K562 (cell line): ENCODE data around the gene ZSWIM9. TPM values are rescaled to one million over a fixed set of nuclear protein-coding genes. Genes with fewer than 3 reads are reported as not detected.

ENCODE experiments used
- CEBPG ChIP-seq, 3 experiments: fragments of 200-800 bp in 1 of 3; sonication (Bioruptor generic) in 1 of 3; sonication (generic) in 1 of 3; formaldehyde crosslinking in 1 of 3; IDR thresholded peaks in 2 of 3; conservative IDR thresholded peaks in 1 of 3; 2 replicates each; pipeline versions ENCODE4 v1.6.1 to v1.8.0; 2016 to 2022; ENCODE audit warnings: missing compliant biosample characterization in 2 of 3, missing genetic modification characterization in 2 of 3, mild to moderate bottlenecking in 1 of 3, missing genetic modification reagents in 1 of 3
- ETV5 ChIP-seq: sonication (generic); formaldehyde crosslinking; IDR thresholded peaks from 2 replicates; pipeline ENCODE4 v1.4.0; 2020; ENCODE audit warnings: low read depth, mild to moderate bottlenecking, missing genetic modification reagents
- HOMEZ ChIP-seq: fragments of 250-450 bp; sonication (Bioruptor Pico); IDR thresholded peaks from 2 replicates; pipeline ENCODE4 v1.4.0; 2020; ENCODE audit warnings: mild to moderate bottlenecking, moderate library complexity
- KAT2B ChIP-seq: IDR thresholded peaks from one replicate; pipeline ENCODE4 v1.6.1; 2012; ENCODE audit warnings: low read depth, mild to moderate bottlenecking, control low read depth, inconsistent platforms, low read length, moderate library complexity
- MLX ChIP-seq, 2 experiments: fragments of 450-650 bp in 1 of 2; sonication (generic) in 1 of 2; formaldehyde crosslinking; conservative IDR thresholded peaks; 2 replicates each; pipeline versions ENCODE4 v1.4.0 to v1.8.1; 2020 to 2022; ENCODE audit warnings: mild to moderate bottlenecking in 1 of 2, missing genetic modification reagents in 1 of 2
- PTRF ChIP-seq: fragments of 450-650 bp; IDR thresholded peaks from 2 replicates; pipeline ENCODE4 v1.6.1; 2016; ENCODE audit warnings: mild to moderate bottlenecking, missing genetic modification characterization, missing compliant biosample characterization
- RBM25 ChIP-seq: fragments of 200-400 bp; formaldehyde crosslinking; IDR thresholded peaks from 2 replicates; pipeline ENCODE4 v1.6.1; 2018; ENCODE audit warnings: low read length, low read depth, moderate library complexity; ENCODE audit not compliant: severe bottlenecking
- TBL1XR1 ChIP-seq, 2 experiments: IDR thresholded peaks; 2 replicates each; pipeline ENCODE4 v1.6.1; 2012; ENCODE audit warnings: improper control_type of control experiment in 2 of 2, low read length in 2 of 2, mild to moderate bottlenecking in 1 of 2
- ZFX ChIP-seq: sonication (generic); formaldehyde crosslinking; IDR thresholded peaks from 2 replicates; pipeline ENCODE4 v1.8.0; 2022; ENCODE audit warnings: mild to moderate bottlenecking, missing genetic modification reagents, moderate library complexity
- ZNF239 ChIP-seq: fragments of 250-450 bp; sonication (Bioruptor Pico); IDR thresholded peaks from 2 replicates; pipeline ENCODE4 v1.4.0; 2020; ENCODE audit warnings: mild to moderate bottlenecking
- polyA plus RNA-seq, 8 experiments: library from polyadenylated mRNA; depleted of rRNA in 4 of 8; stranded (reverse) in 5 of 8; unstranded in 3 of 8; fragments of >200 nt; fragmentation: Nextera tagmentation in 2 of 8; fragmentation: Illumina TruSeq in 1 of 8; extraction: Ambion mirVana in 2 of 8; extraction: Trizol in 1 of 8; gene quantifications; 2 replicates each; pipeline versions ENCODE4 v1.2.1 to v1.2.3, GENCODE V29; 2011 to 2014; ENCODE audit warnings: inconsistent platforms in 1 of 8, missing spikeins in 1 of 8
- total RNA-seq, 7 experiments: library from RNA; depleted of rRNA in 6 of 7; stranded (reverse); fragments of >200 nt in 6 of 7; fragmentation: Illumina TruSeq in 2 of 7; extraction: Trizol in 2 of 7; gene quantifications; 2 replicates each; pipeline versions ENCODE4 v1.2.1 to v1.2.3, GENCODE V29; 2011 to 2021; ENCODE audit warnings: low replicate concordance in 1 of 7
- TF ChIP-seq, protein P1 (sequence below): fragments of 450-650 bp; conservative IDR thresholded peaks from 2 replicates; pipeline ENCODE4 v1.6.1; 2016; ENCODE audit warnings: missing genetic modification characterization, low read depth, mild to moderate bottlenecking, missing compliant biosample characterization, moderate library complexity
- TF ChIP-seq, protein P2 (sequence below): fragments of 450-650 bp; formaldehyde crosslinking; IDR thresholded peaks from 2 replicates; pipeline ENCODE4 v1.4.0; 2020; ENCODE audit warnings: mild to moderate bottlenecking
- TF ChIP-seq, protein P3 (sequence below): sonication (generic); formaldehyde crosslinking; IDR thresholded peaks from 2 replicates; pipeline ENCODE4 v1.8.1; 2023; ENCODE audit warnings: missing genetic modification reagents, mild to moderate bottlenecking, borderline replicate concordance

Gene ZSWIM9
- total and polyA plus RNA-seq, 9 of the 15 experiments (the other 6 are each of a cell fraction or from before 2014, with no cell fraction given), result 0.04 to 1.4 (median 0.34) TPM; not detected in 1

DNA sequence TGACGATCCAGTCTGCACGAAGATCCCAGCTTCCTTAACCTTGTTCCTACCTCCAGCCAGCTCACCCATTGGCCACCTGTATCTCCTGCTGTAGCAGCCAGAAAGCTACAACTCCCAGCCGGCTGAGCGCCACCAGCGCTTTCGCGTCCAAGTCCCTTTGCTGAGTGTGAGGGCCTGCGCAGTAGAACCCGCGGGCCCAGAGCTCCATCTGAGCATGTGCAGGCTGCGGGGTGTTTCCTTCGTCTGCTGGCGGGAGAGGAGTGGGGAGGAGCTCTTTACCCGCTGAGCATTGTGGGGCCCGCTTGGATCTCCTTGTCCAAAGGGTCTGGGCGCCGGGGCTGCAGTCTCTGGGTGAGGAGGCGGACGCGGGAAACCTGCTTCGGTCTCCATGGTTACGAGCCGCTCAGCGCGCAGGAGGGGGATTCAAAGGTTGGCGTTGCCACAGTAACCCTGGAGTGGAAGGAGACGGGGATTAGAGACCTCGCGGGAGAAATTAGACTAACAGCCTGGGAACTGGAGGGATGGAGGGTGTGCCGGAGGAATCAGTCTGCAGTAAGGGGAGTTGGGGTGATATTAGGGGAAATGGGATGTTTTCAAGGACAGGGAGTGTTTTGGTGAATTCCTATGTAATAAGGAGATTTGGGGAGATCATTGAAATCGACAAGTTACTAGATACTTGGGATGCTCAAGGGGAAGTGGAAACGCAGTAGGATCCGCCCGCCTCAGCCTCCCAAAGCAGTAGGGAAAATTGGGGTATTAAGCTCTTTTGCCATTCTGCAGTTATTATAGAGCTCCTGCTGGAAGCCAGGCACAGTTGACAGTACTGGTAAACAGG, 33.5 kb downstream of the ZSWIM9 start (continued):
- TF ChIP-seq, protein P1, sequence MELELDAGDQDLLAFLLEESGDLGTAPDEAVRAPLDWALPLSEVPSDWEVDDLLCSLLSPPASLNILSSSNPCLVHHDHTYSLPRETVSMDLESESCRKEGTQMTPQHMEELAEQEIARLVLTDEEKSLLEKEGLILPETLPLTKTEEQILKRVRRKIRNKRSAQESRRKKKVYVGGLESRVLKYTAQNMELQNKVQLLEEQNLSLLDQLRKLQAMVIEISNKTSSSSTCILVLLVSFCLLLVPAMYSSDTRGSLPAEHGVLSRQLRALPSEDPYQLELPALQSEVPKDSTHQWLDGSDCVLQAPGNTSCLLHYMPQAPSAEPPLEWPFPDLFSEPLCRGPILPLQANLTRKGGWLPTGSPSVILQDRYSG, result no peak
- TF ChIP-seq HOMEZ (CRISPR knock-in tag) (no peak), PTRF (tag) (no peak), CEBPG (CRISPR knock-in tag; IDR thresholded peaks at IDR 0.05) (no peak), CEBPG (tag; conservative IDR thresholded peaks at IDR 0.05 in 1 of 2, IDR thresholded peaks at IDR 0.05 in 1 of 2) (no peak), TBL1XR1 (IDR thresholded peaks at IDR 0.05; ENCODE audit: low read length in 2 of 2) (0 out of 4 replicates have a peak, but pooled peaks of 1 of the 2 experiments have one; percentile 16), KAT2B (no peak), ZNF239 (CRISPR knock-in tag) (no peak), MLX (CRISPR knock-in tag; conservative IDR thresholded peaks at IDR 0.05) (no peak), ZFX (peak; percentile 79), RBM25 (no peak), ETV5 (CRISPR knock-in tag) (no peak)
- TF ChIP-seq, protein P2, sequence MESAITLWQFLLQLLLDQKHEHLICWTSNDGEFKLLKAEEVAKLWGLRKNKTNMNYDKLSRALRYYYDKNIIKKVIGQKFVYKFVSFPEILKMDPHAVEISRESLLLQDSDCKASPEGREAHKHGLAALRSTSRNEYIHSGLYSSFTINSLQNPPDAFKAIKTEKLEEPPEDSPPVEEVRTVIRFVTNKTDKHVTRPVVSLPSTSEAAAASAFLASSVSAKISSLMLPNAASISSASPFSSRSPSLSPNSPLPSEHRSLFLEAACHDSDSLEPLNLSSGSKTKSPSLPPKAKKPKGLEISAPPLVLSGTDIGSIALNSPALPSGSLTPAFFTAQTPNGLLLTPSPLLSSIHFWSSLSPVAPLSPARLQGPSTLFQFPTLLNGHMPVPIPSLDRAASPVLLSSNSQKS (CRISPR knock-in tag), result 0 out of 2 replicates have a peak, but pooled peaks have one; percentile 23
- TF ChIP-seq, protein P3, sequence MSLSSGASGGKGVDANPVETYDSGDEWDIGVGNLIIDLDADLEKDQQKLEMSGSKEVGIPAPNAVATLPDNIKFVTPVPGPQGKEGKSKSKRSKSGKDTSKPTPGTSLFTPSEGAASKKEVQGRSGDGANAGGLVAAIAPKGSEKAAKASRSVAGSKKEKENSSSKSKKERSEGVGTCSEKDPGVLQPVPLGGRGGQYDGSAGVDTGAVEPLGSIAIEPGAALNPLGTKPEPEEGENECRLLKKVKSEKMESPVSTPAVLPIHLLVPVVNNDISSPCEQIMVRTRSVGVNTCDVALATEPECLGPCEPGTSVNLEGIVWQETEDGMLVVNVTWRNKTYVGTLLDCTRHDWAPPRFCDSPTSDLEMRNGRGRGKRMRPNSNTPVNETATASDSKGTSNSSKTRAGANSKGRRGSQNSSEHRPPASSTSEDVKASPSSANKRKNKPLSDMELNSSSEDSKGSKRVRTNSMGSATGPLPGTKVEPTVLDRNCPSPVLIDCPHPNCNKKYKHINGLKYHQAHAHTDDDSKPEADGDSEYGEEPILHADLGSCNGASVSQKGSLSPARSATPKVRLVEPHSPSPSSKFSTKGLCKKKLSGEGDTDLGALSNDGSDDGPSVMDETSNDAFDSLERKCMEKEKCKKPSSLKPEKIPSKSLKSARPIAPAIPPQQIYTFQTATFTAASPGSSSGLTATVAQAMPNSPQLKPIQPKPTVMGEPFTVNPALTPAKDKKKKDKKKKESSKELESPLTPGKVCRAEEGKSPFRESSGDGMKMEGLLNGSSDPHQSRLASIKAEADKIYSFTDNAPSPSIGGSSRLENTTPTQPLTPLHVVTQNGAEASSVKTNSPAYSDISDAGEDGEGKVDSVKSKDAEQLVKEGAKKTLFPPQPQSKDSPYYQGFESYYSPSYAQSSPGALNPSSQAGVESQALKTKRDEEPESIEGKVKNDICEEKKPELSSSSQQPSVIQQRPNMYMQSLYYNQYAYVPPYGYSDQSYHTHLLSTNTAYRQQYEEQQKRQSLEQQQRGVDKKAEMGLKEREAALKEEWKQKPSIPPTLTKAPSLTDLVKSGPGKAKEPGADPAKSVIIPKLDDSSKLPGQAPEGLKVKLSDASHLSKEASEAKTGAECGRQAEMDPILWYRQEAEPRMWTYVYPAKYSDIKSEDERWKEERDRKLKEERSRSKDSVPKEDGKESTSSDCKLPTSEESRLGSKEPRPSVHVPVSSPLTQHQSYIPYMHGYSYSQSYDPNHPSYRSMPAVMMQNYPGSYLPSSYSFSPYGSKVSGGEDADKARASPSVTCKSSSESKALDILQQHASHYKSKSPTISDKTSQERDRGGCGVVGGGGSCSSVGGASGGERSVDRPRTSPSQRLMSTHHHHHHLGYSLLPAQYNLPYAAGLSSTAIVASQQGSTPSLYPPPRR (CRISPR knock-in tag), result no peak
